ENCODE data around the gene TMEM255B.

TMEM255B gene

GRCh38 chr13:113839536-113840204 lies 80.6 kb downstream of the TMEM255B start:
- peak; percentile 24 for DNase-seq (ENCODE audit: low read depth)
- no peak for TF ChIP-seq CTCF (IDR thresholded peaks at IDR 0.05; ENCODE audit: insufficient read depth, low read depth, low read length, missing control alignments)
- peak overlapping the region; percentile 14 for H3K4me3 ChIP-seq (ENCODE audit: low read length)

- peak; percentile 41 for DNase-seq (ENCODE audit: low read depth)
- H3K4me3 ChIP-seq (ENCODE audit: low read length) = no peak overlapping the region
- no peak for TF ChIP-seq CTCF (IDR thresholded peaks at IDR 0.05; ENCODE audit: insufficient read depth, low read depth, low read length, missing control alignments)
Observed at GRCh38 chr13:113840541-113841352, 81.7 kb downstream of the TMEM255B start.

GRCh38 chr13:113841353-113841650 lies 82.3 kb downstream of the TMEM255B start:
- TF ChIP-seq CTCF (IDR thresholded peaks at IDR 0.05; ENCODE audit: insufficient read depth, low read depth, low read length, missing control alignments) = no peak
- DNase-seq (ENCODE audit: low read depth) = no peak
- H3K4me3 ChIP-seq (ENCODE audit: low read length) = no peak overlapping the region

- H3K4me3 ChIP-seq (ENCODE audit: low read length) = no peak overlapping the region
- no peak for DNase-seq (ENCODE audit: low read depth)
- TF ChIP-seq CTCF (IDR thresholded peaks at IDR 0.05; ENCODE audit: insufficient read depth, low read depth, low read length, missing control alignments) = no peak
Observed at GRCh38 chr13:113842336-113843062, 83.5 kb downstream of the TMEM255B start.

- DNase-seq (ENCODE audit: low read depth) = no peak
- no peak for TF ChIP-seq CTCF (IDR thresholded peaks at IDR 0.05; ENCODE audit: insufficient read depth, low read depth, low read length, missing control alignments)
- no peak overlapping the region for H3K4me3 ChIP-seq (ENCODE audit: low read length)
Observed at GRCh38 chr13:113843063-113843654, 84.1 kb downstream of the TMEM255B start.

- DNase-seq (ENCODE audit: low read depth) = no peak
- H3K4me3 ChIP-seq (ENCODE audit: low read length) = no peak overlapping the region
- TF ChIP-seq CTCF (IDR thresholded peaks at IDR 0.05; ENCODE audit: insufficient read depth, low read depth, low read length, missing control alignments) = no peak
Observed at GRCh38 chr13:113843864-113844556, 85.0 kb downstream of the TMEM255B start.

Data from epithelial cell of esophagus (primary cell).